AG20443 (cell line): ENCODE data around the gene ACLY.
"Not testable (repeated sequence)": the region's sequence is repeated elsewhere in the genome, so short reads cannot be mapped to it uniquely, and the experiment has no call there.

Experiments
- DNase-seq: peaks from one replicate; pipeline ENCODE4 v3.0.0; 2012; ENCODE audit warnings: low spot score, mixed read lengths

Gene ACLY

GRCh38 chr17:41829961-41830360 is 88.8 kb downstream of the ACLY start:
- DNase-seq: not testable (repeated sequence)

- DNase-seq: no peak
Observed at GRCh38 chr17:41825175-41825845, 93.4 kb downstream of the ACLY start.

DNA sequence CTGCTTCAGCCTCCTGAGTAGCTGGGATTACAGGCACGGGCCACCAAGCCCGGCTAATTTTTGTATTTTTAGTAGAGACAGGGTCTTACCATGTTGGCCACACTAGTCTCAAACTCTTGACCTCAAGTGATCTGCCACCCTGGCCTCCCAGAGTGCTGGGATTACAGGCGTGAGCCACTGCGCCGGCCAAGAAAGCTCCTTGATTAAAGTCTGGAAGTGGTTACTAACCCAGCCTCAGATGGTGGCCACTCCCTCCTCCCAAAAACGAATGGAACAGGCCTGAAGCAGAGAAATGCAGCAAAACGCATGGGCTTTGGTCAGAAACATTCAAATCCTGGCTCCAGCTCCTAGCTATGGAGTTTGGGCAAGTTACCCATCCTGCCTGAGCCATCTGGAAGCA is 94.7 kb downstream of the ACLY start:
- DNase-seq: peak; percentile 78

DNA sequence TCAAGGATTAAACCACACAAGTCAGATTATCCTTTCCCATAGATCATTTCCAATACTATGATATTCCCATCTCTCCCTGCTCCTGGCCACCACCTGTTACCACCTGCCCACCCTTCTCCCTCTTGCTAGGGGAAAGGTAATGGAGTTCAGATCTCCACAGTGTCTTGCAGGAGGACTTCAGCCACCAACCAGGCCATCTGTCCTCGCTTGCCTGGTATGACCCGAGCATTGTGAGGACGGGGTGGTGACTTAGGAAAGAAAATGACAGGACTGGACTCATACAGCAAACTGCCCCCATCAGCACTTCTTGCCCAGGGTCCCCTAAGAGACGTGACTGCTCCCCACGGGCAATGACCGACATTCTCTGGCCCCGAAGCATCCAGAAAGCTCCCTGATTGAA is 95.2 kb downstream of the ACLY start:
- DNase-seq: no peak

DNA sequence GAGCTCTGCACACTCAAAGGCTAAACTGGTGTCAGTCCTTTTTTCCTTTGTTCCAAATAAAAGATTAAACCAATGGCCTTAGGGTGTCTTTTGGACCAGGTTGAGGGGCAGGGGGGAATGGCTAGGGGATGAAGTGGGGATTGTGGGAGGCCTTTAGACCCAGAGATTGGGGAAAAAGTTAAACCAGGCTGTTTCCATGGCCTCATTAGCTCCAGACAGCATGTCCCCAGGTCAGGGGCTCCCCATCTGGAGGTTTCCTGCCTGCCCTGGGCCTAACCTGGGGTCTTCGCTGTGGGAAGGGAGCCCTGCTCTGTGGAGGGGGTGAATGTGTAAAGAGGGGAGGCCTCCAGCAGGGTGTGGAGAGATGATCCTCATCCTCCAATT is 95.6 kb downstream of the ACLY start:
- DNase-seq: no peak

DNA sequence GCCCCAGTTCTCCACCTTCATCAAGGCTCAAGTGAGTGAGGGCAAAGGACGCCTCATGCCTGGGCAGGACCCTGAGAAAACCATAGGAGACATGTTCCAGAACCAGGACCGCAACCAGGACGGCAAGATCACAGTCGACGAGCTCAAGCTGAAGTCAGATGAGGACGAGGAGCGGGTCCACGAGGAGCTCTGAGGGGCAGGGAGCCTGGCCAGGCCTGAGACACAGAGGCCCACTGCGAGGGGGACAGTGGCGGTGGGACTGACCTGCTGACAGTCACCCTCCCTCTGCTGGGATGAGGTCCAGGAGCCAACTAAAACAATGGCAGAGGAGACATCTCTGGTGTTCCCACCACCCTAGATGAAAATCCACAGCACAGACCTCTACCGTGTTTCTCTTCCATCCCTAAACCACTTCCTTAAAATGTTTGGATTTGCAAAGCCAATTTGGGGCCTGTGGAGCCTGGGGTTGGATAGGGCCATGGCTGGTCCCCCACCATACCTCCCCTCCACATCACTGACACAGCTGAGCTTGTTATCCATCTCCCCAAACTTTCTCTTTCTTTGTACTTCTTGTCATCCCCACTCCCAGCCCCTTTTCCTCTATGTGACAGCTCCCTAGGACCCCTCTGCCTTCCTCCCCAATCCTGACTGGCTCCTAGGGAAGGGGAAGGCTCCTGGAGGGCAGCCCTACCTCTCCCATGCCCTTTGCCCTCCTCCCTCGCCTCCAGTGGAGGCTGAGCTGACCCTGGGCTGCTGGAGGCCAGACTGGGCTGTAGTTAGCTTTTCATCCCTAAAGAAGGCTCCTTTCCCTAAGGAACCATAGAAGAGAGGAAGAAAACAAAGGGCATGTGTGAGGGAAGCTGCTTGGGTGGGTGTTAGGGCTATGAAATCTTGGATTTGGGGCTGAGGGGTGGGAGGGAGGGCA is 96.3 kb downstream of the ACLY start:
- no peak for DNase-seq

DNA sequence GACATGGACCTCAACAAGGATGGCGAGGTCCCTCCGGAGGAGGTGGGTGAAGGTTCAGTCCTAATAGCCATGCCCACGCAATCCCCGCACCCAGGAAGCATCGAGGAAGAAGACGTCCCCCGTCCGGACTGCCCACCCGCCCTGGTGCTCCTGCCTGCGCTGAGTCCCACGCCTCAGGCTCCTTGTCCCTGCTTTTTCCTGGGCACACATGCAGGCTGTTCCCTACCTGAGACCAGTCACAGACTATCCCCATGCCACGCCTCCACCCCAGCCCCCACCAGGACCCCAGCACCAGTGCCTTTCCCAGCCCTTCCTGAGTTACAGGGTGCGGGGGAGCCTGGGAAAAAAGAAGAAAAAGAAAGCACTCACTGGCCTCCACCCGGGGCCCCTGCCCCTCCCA is 97.0 kb downstream of the ACLY start:
- DNase-seq: no peak

DNA sequence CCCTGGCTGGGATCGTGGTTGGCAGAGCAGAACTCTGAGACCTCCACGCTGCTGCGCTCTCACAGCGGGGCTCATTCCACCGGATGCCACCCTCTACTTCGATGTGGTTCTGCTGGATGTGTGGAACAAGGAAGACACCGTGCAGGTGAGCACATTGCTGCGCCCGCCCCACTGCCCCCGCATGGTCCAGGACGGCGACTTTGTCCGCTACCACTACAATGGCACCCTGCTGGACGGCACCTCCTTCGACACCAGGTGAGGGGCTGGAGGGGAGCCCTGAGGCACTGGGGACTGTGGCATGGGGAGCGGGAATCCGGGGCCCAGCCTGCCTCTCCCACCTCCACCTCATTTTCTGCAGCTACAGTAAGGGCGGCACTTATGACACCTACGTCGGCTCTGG is 100.7 kb downstream of the ACLY start:
- no peak for DNase-seq
